Upper lobe of right lung (tissue), 1 donor: ENCODE data around the gene PPARGC1A. TPM values are rescaled to one million over a fixed set of nuclear protein-coding genes. Genes with fewer than 3 reads are reported as not detected.

Experiments used
- ATAC-seq: fragments of 200-7000 bp; cut with Tn5 transposase; one replicate; pipeline ENCODE4 v1.9.1; 2020; ENCODE audit warnings: mild to moderate bottlenecking, moderate library complexity
- DNase-seq: peaks from one replicate; pipeline ENCODE4 v3.0.0-alpha.2; 2020
- H3K27ac ChIP-seq: fragments of 200-600 bp; one replicate; pipeline ENCODE4 v1.8.0; 2022
- H3K27me3 ChIP-seq: fragments of 200-600 bp; one replicate; pipeline ENCODE4 v1.8.0; 2022; ENCODE audit warnings: mild to moderate bottlenecking
- H3K36me3 ChIP-seq: fragments of 200-600 bp; one replicate; pipeline ENCODE4 v1.8.0; 2022
- H3K4me1 ChIP-seq: fragments of 200-600 bp; one replicate; pipeline ENCODE4 v1.8.0; 2022
- H3K4me3 ChIP-seq: fragments of 200-600 bp; one replicate; pipeline ENCODE4 v1.8.0; 2022; ENCODE audit warnings: mild to moderate bottlenecking
- H3K9me3 ChIP-seq: fragments of 200-600 bp; one replicate; pipeline ENCODE4 v1.8.0; 2022
- CTCF ChIP-seq: fragments of 200-600 bp; IDR thresholded peaks from one replicate; pipeline ENCODE4 v1.8.0; 2022; ENCODE audit warnings: antibody characterized with exemption
- intact Hi-C: fragments of 100-400 bp; cut with DNase I; formaldehyde crosslinking; loops from one replicate; pipeline ENCODE4 v1.11.0; 2022
- total RNA-seq: library from RNA; stranded (reverse); fragmentation: NEBNext Ultra II Directional; extraction: Animal tissue kit (Norgen Biotek cat#: 25700); gene quantifications from one replicate; pipeline ENCODE4 v1.2.1, GENCODE V29; 2021
- donor health status: DM: no; HTN: yes; CAD: no; lungs with severe emphysema.

Gene PPARGC1A
- total RNA-seq, 1 donor from 2014 or later = 14.2 TPM

- ATAC-seq = no peak
- DNase-seq = no peak
- Histone ChIP-seq H3K9me3 (no peaks in the 10 kb centered on the region), H3K36me3 (no peaks in the 10 kb centered on the region), H3K27me3 (no peaks in the 10 kb centered on the region), H3K27ac (no peak overlapping the region), H3K4me1 (no peaks in the 10 kb centered on the region), H3K4me3 (no peak overlapping the region)
- intact Hi-C loops = no loop called here
- no peak for TF ChIP-seq CTCF
These were observed 78.7 kb downstream of the PPARGC1A start for GRCh38 chr4:23811161-23811560.

GRCh38 chr4:23805450-23805851 lies 84.4 kb downstream of the PPARGC1A start:
- H3K4me3 ChIP-seq = no peak overlapping the region
- ATAC-seq (no peak), DNase-seq (no peak)
- H3K4me1 ChIP-seq = no peaks in the 10 kb centered on the region
- no peak for TF ChIP-seq CTCF
- intact Hi-C loops = no loop called here
- no peaks in the 10 kb centered on the region for H3K9me3 ChIP-seq
- H3K27ac ChIP-seq = no peak overlapping the region
- no peaks in the 10 kb centered on the region for H3K27me3 ChIP-seq
- no peaks in the 10 kb centered on the region for H3K36me3 ChIP-seq

GRCh38 chr4:23789762-23790161 lies 100.1 kb downstream of the PPARGC1A start:
- Histone ChIP-seq H3K36me3 (no peaks in the 10 kb centered on the region), H3K9me3 (no peaks in the 10 kb centered on the region), H3K27ac (peak overlapping the region; percentile 20), H3K4me3 (no peak overlapping the region), H3K27me3 (no peaks in the 10 kb centered on the region), H3K4me1 (peaks cover 9% of the 10 kb centered on the region)
- DNase-seq (no peak), ATAC-seq (peak; percentile 71)
- intact Hi-C loops = no loop called here
- no peak for TF ChIP-seq CTCF

GRCh38 chr4:23788460-23788859 lies 101.4 kb downstream of the PPARGC1A start:
- intact Hi-C loops = no loop called here
- Histone ChIP-seq H3K36me3 (no peaks in the 10 kb centered on the region), H3K9me3 (no peaks in the 10 kb centered on the region), H3K4me1 (peaks cover 9% of the 10 kb centered on the region), H3K27ac (no peak overlapping the region), H3K4me3 (no peak overlapping the region), H3K27me3 (no peaks in the 10 kb centered on the region)
- DNase-seq (no peak), ATAC-seq (no peak)
- TF ChIP-seq CTCF = no peak

- Histone ChIP-seq H3K27me3 (no peaks in the 10 kb centered on the region), H3K36me3 (no peaks in the 10 kb centered on the region), H3K9me3 (no peaks in the 10 kb centered on the region), H3K4me3 (no peak overlapping the region), H3K4me1 (peaks cover 9% of the 10 kb centered on the region), H3K27ac (no peak overlapping the region)
- no peak for DNase-seq
- no peak for ATAC-seq
- no peak for TF ChIP-seq CTCF
- intact Hi-C loops = no loop called here
These were observed 101.8 kb downstream of the PPARGC1A start for GRCh38 chr4:23788027-23788426.

- intact Hi-C loops = no loop called here
- H3K27me3 ChIP-seq = no peaks in the 10 kb centered on the region
- no peaks in the 10 kb centered on the region for H3K9me3 ChIP-seq
- no peak overlapping the region for H3K4me3 ChIP-seq
- no peaks in the 10 kb centered on the region for H3K4me1 ChIP-seq
- no peak for TF ChIP-seq CTCF
- H3K36me3 ChIP-seq = no peaks in the 10 kb centered on the region
- ATAC-seq = no peak
- no peak for DNase-seq
- H3K27ac ChIP-seq = no peak overlapping the region
These were observed 106.9 kb downstream of the PPARGC1A start for GRCh38 chr4:23782778-23783437.
